Measurements from ENCODE around the gene SLC39A9.

The SLC39A9 gene

GRCh38 chr14:69505338-69506240 lies 107.1 kb downstream of the SLC39A9 start:
- DNase-seq = peak; percentile 42

- DNase-seq = no peak
Observed at GRCh38 chr14:69506241-69506595, 107.7 kb downstream of the SLC39A9 start.
